H1 (cell line): ENCODE data around the gene PSMD13. TPM values are rescaled to one million over a fixed set of nuclear protein-coding genes. Genes with fewer than 3 reads are reported as not detected.

ENCODE experiments used
- GTF2F1 ChIP-seq: IDR thresholded peaks from 2 replicates; pipeline ENCODE4 v1.6.1; 2012; ENCODE audit warnings: low read depth, low read length, improper control_type of control experiment, borderline replicate concordance
- SIN3A ChIP-seq, 2 experiments: IDR thresholded peaks in 1 of 2; conservative IDR thresholded peaks in 1 of 2; 2 replicates each; pipeline ENCODE4 v1.6.1; 2011 to 2012; ENCODE audit warnings: low read length in 2 of 2, improper control_type of control experiment in 1 of 2, low read depth in 1 of 2, mild to moderate bottlenecking in 1 of 2
- SP4 ChIP-seq: IDR thresholded peaks from 2 replicates; pipeline ENCODE4 v1.6.1; 2012; ENCODE audit warnings: low read length, inconsistent platforms
- polyA plus RNA-seq, 7 experiments: library from polyadenylated mRNA; depleted of rRNA in 3 of 7; stranded (reverse) in 5 of 7; unstranded in 2 of 7; fragments of >200 nt in 5 of 7; fragments of 200-250 nt in 2 of 7; gene quantifications; 1 replicate in 5 of 7; 2 replicates in 1 of 7; 4 replicates in 1 of 7; pipeline versions ENCODE4 v1.2.1 to v1.2.3, GENCODE V29; 2011 to 2013; ENCODE audit warnings: missing spikeins in 2 of 7, mixed read lengths in 2 of 7
- total RNA-seq: library from RNA; stranded (reverse); fragmentation: NEBNext Ultra II Directional; extraction: Animal tissue kit (Norgen Biotek cat#: 25700); gene quantifications from 2 replicates; pipeline ENCODE4 v1.2.1, GENCODE V29; 2021

PSMD13 gene
- total and polyA plus RNA-seq, 2 of the 8 experiments (the other 6 are each of a cell fraction or from before 2014, with no cell fraction given): 121 to 141 TPM

DNA sequence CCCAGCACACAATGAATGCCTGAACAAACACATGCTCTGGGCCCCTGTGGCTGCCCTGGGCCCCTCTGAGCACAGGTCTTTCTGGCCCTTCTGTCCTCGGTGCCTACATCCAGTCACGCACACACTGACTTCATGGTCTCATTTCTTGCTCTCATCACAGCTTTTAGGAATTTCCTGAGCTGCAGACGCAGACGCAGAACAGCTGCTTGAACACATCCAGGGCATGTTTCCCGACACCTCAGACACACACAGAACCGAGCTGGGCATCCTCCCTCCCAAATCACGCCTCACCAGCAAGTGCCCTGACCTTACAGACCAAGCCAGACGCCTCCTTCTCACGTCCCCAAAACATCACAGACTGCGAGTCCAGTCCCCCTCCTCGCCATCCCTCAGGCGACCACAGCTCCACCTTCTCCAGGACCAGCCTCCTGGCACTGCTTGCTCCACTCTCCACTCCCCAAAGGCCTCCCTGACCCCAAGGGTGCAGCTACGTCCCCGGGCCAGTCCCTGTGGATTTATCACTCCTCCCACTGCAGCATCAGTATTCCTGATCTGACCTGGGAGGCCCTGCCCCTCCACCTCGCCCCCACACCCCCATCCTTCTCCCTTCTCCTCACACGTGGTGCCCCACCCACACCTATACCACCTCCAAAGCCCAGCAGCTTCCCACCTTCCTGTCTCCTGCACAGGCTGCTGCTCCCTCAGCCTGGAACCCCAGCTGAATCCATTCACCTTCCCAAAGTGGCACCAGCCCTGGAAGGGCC, 13.6 kb upstream of the PSMD13 start (continued):
- no peak for TF ChIP-seq GTF2F1
- no peak for TF ChIP-seq SP4
- no peak for TF ChIP-seq SIN3A (conservative IDR thresholded peaks at IDR 0.05 in 1 of 2, IDR thresholded peaks at IDR 0.05 in 1 of 2; ENCODE audit: low read depth in 1 of 2, low read length in 2 of 2)
